MCF 10A (cell line): ENCODE results near the gene TRIM8. TPM values are rescaled to one million over a fixed set of nuclear protein-coding genes. Genes with fewer than 3 reads are reported as not detected.
"Not testable (repeated sequence)": the region's sequence is repeated elsewhere in the genome, so short reads cannot be mapped to it uniquely, and the experiment has no call there.

Experiments used
- BruUV-seq: library from RNA; stranded (reverse); fragments of 400-500 nt; replicated peaks from 2 replicates; lab custom pipeline; 2021; lab: Mats Ljungman, UMichigan
- CTCF ChIA-PET: fragments of 300-600 bp; sonication (Branson Sonifier 250); formaldehyde crosslinking; extraction: SDS; loops from one replicate; lab custom pipeline; 2021; ENCODE audit warnings: antibody characterized with exemption, inconsistent platforms; lab: Yijun Ruan, JAX
- POLR2A ChIA-PET: fragments of 300-600, 350-650 bp; sonication (Branson Sonifier 250); formaldehyde crosslinking; extraction: SDS; loops from one replicate; lab custom pipeline; 2020; ENCODE audit warnings: antibody characterized with exemption, inconsistent platforms; lab: Yijun Ruan, JAX
- DNase-seq: peaks from one replicate; pipeline ENCODE4 v3.0.0-alpha.2; 2018; ENCODE audit not compliant: unreplicated experiment
- H3K27ac Mint-ChIP-seq: one replicate; pipeline ENCODE4 v1.8.0; 2022; ENCODE audit warnings: mild to moderate bottlenecking, low read depth, mixed read lengths; ENCODE audit not compliant: unreplicated experiment
- H3K27me3 Mint-ChIP-seq: one replicate; pipeline ENCODE4 v1.8.0; 2022; ENCODE audit warnings: mixed read lengths; ENCODE audit not compliant: insufficient read depth, unreplicated experiment
- H3K36me3 Mint-ChIP-seq: one replicate; pipeline ENCODE4 v1.8.0; 2022; ENCODE audit warnings: mild to moderate bottlenecking, moderate library complexity, mixed read lengths; ENCODE audit not compliant: insufficient read depth, unreplicated experiment
- H3K4me1 Mint-ChIP-seq: one replicate; pipeline ENCODE4 v1.8.0; 2022; ENCODE audit warnings: mixed read lengths; ENCODE audit not compliant: insufficient read depth, unreplicated experiment
- H3K4me3 Mint-ChIP-seq: one replicate; pipeline ENCODE4 v1.8.0; 2022; ENCODE audit warnings: mild to moderate bottlenecking, moderate library complexity, mixed read lengths; ENCODE audit not compliant: unreplicated experiment
- H3K9me3 Mint-ChIP-seq: one replicate; pipeline ENCODE4 v1.8.0; 2022; ENCODE audit warnings: mixed read lengths; ENCODE audit not compliant: unreplicated experiment
- intact Hi-C: fragments of 100-400 bp; cut with micrococcal nuclease; formaldehyde crosslinking; loops from 2 replicates; pipeline ENCODE4 v1.14.1; 2022
- total RNA-seq: library from RNA; stranded (reverse); gene quantifications from 2 replicates; pipeline ENCODE4 v1.2.3, GENCODE V29; 2022
- TF ChIP-seq, protein P1 (sequence below): fragments of 200-600 bp; IDR thresholded peaks from one replicate; pipeline ENCODE4 v1.8.0; 2022; ENCODE audit warnings: antibody characterized with exemption, mild to moderate bottlenecking; ENCODE audit not compliant: unreplicated experiment

The TRIM8 gene
- total RNA-seq, 1 experiment from 2014 or later = 78.1 TPM

- intact Hi-C loops = no loop called here
- no peak for DNase-seq
- H3K4me3 Mint-ChIP-seq = no peak overlapping the region
- CTCF ChIA-PET = no interaction called here
- no TSS peak for BruUV-seq
- H3K36me3 Mint-ChIP-seq = peaks cover 27% of the 10 kb centered on the region
- no peaks in the 10 kb centered on the region for H3K27me3 Mint-ChIP-seq
- TF ChIP-seq, protein P1, sequence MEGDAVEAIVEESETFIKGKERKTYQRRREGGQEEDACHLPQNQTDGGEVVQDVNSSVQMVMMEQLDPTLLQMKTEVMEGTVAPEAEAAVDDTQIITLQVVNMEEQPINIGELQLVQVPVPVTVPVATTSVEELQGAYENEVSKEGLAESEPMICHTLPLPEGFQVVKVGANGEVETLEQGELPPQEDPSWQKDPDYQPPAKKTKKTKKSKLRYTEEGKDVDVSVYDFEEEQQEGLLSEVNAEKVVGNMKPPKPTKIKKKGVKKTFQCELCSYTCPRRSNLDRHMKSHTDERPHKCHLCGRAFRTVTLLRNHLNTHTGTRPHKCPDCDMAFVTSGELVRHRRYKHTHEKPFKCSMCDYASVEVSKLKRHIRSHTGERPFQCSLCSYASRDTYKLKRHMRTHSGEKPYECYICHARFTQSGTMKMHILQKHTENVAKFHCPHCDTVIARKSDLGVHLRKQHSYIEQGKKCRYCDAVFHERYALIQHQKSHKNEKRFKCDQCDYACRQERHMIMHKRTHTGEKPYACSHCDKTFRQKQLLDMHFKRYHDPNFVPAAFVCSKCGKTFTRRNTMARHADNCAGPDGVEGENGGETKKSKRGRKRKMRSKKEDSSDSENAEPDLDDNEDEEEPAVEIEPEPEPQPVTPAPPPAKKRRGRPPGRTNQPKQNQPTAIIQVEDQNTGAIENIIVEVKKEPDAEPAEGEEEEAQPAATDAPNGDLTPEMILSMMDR = no peak
- H3K9me3 Mint-ChIP-seq = no peaks in the 10 kb centered on the region
- no peak overlapping the region for H3K27ac Mint-ChIP-seq
- POLR2A ChIA-PET = interaction anchor here (0.6 to 1.3 kb wide), 4 partner anchors 13 to 121 kb away, joined by 3 to 5 read pairs (median 4); no protein-coding TSS in a partner anchor
- no peaks in the 10 kb centered on the region for H3K4me1 Mint-ChIP-seq
Observed at GRCh38 chr10:102660888-102661657, 16.8 kb downstream of the TRIM8 start.

DNA sequence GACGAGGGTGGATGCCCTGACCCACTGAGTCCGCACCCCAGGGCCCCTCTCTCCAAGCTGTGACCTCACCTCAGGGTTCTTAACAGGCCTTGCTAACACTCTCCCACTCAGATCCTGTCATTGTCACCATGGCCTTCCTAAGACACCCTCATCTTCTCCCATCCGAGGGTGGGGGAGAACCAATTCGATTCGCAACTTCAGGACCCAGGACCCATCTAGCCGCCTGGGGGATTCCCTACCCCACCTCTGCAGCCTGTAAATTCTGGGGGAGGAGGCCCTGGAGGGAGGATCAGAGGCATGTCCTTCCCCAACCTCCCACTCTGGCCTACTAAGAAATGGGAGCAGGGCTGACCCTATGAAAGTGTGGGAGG, 17.4 kb downstream of the TRIM8 start:
- DNase-seq = no peak
- H3K27ac Mint-ChIP-seq = no peak overlapping the region
- peaks cover 21% of the 10 kb centered on the region for H3K36me3 Mint-ChIP-seq
- H3K9me3 Mint-ChIP-seq = no peaks in the 10 kb centered on the region
- TF ChIP-seq, protein P1 = no peak
- POLR2A ChIA-PET = interaction anchor here (0.6 to 1.1 kb wide), 2 partner anchors 12 to 121 kb away, joined by 3 to 4 read pairs; no protein-coding TSS in a partner anchor
- H3K4me1 Mint-ChIP-seq = no peaks in the 10 kb centered on the region
- no TSS peak for BruUV-seq
- no peaks in the 10 kb centered on the region for H3K27me3 Mint-ChIP-seq
- intact Hi-C loops = no loop called here
- H3K4me3 Mint-ChIP-seq = no peak overlapping the region
- CTCF ChIA-PET = no interaction called here

- CTCF ChIA-PET = interaction anchor here (0.7 to 1.0 kb wide), 3 partner anchors 13 to 175 kb away, joined by 3 to 4 read pairs (median 3); no protein-coding TSS in a partner anchor
- H3K27me3 Mint-ChIP-seq = no peaks in the 10 kb centered on the region
Observed at GRCh38 chr10:102665904-102666509, 21.7 kb downstream of the TRIM8 start.

GRCh38 chr10:102667411-102667810, 23.1 kb downstream of the TRIM8 start:
- intact Hi-C loops, POLR2A ChIA-PET, BruUV-seq, H3K9me3 Mint-ChIP-seq, DNase-seq, H3K36me3 Mint-ChIP-seq, H3K4me3 Mint-ChIP-seq, H3K27me3 Mint-ChIP-seq: not testable (repeated sequence)
- H3K4me1 Mint-ChIP-seq = peaks cover 10% of the 10 kb centered on the region
- CTCF ChIA-PET = interaction anchor here (0.6 kb wide), 1 partner anchor 27 kb away, joined by 3 read pairs; no protein-coding TSS in a partner anchor
- H3K27ac Mint-ChIP-seq = peak overlapping the region; percentile 57

More at GRCh38 chr10:102665904-102666509, 21.7 kb downstream of the TRIM8 start:
- no peaks in the 10 kb centered on the region for H3K9me3 Mint-ChIP-seq
- POLR2A ChIA-PET = interaction anchor here (0.8 to 0.9 kb wide), 2 partner anchors 9 to 47 kb away, joined by 3 read pairs; no protein-coding TSS in a partner anchor
- H3K27ac Mint-ChIP-seq = no peak overlapping the region
- DNase-seq = no peak
- peaks cover 10% of the 10 kb centered on the region for H3K4me1 Mint-ChIP-seq
- H3K36me3 Mint-ChIP-seq = no peaks in the 10 kb centered on the region
- intact Hi-C loops = no loop called here
- BruUV-seq = no TSS peak
- no peak overlapping the region for H3K4me3 Mint-ChIP-seq
- TF ChIP-seq, protein P1 = no peak
